GM18907 (cell line): ENCODE measurements around the gene BCAP29.
"Not testable (repeated sequence)": the region's sequence is repeated elsewhere in the genome, so short reads cannot be mapped to it uniquely, and the experiment has no call there.

Source experiments
- ATAC-seq: cut with Tn5 transposase; IDR thresholded peaks from one replicate; pipeline ENCODE4 v1.9.1; 2021; ENCODE audit warnings: mild to moderate bottlenecking, moderate library complexity; ENCODE audit not compliant: unreplicated experiment

BCAP29 gene

DNA sequence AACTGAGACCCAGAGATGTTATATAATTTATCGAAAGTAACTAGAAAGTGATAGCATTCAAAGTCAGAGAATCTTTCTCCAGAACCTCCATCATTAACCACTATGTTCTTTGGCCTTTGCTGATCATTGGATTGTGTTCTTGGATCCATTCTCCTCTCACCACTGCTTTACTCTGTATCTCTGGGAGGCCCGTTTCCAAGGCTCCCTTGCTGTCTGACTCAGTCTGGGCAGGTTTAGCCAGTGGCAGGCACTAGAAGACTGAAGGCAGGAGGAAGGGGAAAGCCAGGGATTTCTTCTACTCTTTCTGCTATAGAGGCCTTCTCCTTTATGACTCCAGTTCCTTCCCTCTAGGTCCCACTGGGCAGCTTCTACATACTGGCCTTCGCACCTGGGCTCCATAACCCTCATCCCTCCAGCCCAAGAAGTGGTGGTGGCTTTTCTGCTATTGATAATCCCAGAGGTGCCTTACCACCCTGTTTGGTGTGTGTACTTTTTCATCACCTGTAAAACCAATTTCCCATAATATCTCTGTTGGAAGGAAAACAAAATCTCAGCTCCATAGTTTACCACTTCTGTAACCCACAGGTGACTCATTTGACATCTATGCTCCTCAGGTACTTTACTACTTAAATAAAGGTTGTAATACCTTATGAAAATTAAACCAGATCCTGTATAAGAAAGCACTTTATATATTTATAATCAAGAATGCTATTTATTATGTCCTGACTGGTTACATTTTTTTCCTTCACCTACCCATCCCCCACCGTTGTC is 36.0 kb downstream of the BCAP29 start:
- ATAC-seq, result no peak

GRCh38 chr7:107622429-107622828 is 42.4 kb downstream of the BCAP29 start:
- ATAC-seq, result no peak

- ATAC-seq, result no peak
Observed at GRCh38 chr7:107622894-107623293, 42.8 kb downstream of the BCAP29 start.

GRCh38 chr7:107627002-107627401 is 47.0 kb downstream of the BCAP29 start:
- no peak for ATAC-seq

DNA sequence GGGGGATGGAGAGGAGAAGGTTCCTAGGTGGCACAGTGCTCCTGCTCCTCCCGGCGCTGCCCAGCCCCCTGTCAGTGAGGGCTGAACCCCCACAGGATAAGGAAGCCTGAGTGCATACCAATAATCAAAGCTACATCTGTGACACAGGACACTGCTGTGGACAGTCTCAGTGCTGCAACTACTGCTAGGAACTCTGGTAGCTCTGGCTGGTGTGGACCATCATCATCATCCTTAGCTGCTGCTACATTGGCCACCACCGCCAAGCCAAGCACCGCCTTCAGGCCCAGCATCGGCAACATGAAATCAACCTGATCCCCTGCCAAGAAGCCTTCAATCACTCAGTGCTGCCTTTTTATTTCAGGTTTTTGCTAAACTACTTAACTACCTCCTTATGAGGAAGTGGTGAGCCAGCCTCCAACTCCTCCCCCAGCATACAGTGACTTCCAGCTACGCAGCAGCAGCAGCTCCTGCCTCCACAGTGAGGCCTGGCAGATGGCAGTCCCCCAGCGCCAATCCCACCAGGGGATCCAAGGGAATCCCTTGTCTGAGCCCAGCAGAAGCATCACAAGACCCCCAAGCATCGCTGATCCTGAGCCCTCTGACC is 48.5 kb downstream of the BCAP29 start:
- ATAC-seq, result no peak

GRCh38 chr7:107630342-107630741 is 50.3 kb downstream of the BCAP29 start:
- no peak for ATAC-seq

- no peak for ATAC-seq
Observed at GRCh38 chr7:107631588-107632491, 51.8 kb downstream of the BCAP29 start.

DNA sequence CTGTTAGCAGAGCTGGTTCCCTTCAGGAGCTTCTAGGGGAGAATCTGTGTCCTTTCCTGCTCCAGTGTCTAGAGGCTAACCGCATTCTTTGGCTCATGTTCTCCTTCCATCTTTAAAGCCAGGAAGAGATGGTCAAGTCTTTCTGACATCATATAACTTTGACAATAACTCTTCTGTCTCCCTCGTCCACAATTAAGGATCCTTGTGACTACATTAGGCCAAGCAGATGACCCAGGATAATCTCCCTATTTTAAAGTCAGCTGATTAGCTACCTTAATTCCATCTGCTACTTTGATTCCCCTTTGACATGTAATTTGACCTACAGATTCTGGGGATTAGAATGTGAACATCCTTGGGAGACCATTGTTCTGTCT is 52.4 kb downstream of the BCAP29 start:
- ATAC-seq, result no peak

DNA sequence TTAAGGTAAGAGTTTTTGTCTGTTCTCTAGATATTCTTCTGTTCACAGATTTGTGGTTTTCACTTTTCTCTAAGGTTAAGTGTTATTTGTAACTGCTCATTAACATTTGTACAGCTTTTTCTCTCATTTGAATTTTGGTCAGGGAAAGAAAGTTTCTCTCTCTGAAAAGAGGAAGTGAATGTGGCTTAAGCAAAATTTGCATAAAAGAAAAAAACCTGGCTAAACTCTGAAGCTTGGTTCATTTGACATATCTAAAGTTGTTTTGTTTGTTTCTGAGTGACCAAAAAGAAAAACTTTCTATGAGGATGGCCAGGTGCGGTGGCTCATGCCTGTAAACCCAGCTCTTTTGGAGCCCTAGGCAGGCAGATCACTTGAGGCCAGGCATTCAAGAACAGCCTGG is 58.5 kb downstream of the BCAP29 start:
- ATAC-seq, result peak; percentile 94

DNA sequence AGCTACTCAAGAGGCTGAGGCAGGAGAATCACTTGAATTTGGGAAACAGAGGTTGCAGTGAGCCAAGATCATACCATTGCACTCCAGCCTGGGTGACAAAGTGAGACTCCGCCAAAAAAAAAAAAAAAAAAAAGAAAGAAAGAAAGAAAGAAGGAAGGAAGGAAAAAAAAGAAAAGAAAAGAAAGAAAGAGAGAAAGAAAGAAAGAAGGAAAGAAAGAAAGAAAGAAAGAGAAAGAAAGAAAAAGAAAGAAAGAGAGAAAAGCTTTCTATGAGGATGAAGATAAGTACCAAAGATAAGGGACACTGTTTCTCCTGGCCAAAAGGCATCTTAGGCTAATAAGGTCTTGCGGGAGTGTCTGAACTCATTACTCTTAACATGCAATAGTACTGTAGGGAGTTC is 59.0 kb downstream of the BCAP29 start:
- not testable (repeated sequence) for ATAC-seq

DNA sequence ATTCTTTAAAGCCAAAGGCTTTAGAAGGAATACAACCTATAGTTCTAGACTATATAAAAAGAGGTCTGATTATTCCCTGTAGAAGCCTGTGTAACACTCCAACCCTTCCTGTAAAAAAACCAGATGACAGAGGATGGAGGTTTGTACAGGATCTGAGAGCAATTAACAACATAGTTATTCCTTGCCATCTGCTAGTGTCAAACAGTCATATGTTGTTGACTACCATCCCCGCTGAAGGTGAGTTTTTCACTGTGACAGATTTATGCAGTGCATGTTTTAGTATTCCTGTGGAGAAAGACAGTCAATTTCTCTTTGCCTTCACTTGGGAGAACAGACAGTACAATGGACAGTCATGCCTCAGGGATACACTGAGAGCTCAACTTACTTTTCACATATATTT is 61.6 kb downstream of the BCAP29 start:
- ATAC-seq, result no peak

GRCh38 chr7:107642501-107642900 is 62.5 kb downstream of the BCAP29 start:
- ATAC-seq, result no peak

GRCh38 chr7:107643407-107643806 is 63.4 kb downstream of the BCAP29 start:
- no peak for ATAC-seq

DNA sequence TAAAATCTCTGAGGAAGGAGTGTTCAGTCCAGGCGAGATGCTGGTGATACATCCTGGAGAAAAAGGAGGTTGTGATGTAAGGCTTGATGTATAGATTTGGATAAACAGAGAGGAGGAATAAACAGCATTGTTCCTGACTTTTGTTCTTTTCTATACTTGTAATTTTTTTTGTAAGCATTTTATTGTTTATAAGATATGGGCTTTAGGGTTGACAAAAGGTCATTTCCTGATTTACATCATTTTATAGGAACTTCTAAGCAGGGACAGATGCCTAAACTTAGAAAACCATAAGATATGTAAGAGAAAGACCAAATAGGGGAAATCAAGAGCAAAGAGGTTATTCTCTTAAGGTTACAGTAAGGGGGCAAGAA is 63.9 kb downstream of the BCAP29 start:
- no peak for ATAC-seq

DNA sequence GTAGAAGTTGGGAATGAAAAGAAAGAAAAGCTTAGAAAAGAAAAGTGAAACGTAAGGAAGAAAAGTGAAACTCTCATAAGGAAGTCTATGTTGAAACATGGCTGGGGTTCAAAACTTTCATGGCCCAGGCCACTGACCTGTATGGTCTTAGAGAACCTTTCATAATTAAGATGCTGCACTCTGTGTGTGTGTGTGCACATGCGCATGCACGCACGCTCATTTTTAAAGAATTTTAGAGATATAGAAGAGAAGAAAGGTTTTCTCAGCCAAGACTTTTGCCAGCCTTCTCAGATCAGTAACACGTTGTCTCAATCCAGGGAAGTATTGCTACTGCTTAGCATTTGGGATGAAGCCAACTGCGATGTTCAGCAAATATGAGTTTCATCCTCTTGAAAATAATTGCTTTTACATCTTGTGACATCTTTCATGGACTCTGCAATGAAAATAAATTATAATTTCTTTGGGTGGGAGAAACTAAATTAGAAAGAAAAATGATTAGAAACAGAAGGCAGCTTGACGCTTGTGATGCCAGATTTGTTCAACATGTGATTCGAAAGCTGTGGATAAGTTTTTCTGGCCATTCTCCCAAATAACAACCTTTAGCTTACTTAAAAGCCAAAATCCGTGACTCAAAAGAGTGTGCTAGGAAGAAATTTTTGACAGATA is 64.4 kb downstream of the BCAP29 start:
- ATAC-seq, result no peak

GRCh38 chr7:107652642-107653041 is 72.6 kb downstream of the BCAP29 start:
- no peak for ATAC-seq

DNA sequence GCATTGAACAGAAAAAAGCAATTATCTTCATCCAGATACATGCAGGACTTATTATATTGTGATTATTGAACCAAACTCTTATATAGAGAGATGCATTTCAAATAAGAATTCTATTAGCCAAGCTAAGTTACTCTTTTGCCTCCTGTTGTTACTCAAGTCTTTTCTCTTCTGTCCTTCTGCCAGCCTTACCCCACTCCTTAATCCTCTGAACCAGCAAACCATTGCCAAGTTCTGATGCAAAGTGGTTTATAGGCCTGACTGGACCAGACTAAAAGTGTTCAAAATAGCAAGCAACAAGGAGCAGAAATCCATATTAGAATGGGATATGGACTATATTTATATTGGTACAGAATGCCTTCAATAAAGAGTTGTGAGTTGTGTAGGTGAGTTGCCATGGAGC is 78.4 kb downstream of the BCAP29 start:
- ATAC-seq, result no peak

GRCh38 chr7:107659666-107660065 is 79.6 kb downstream of the BCAP29 start:
- no peak for ATAC-seq

DNA sequence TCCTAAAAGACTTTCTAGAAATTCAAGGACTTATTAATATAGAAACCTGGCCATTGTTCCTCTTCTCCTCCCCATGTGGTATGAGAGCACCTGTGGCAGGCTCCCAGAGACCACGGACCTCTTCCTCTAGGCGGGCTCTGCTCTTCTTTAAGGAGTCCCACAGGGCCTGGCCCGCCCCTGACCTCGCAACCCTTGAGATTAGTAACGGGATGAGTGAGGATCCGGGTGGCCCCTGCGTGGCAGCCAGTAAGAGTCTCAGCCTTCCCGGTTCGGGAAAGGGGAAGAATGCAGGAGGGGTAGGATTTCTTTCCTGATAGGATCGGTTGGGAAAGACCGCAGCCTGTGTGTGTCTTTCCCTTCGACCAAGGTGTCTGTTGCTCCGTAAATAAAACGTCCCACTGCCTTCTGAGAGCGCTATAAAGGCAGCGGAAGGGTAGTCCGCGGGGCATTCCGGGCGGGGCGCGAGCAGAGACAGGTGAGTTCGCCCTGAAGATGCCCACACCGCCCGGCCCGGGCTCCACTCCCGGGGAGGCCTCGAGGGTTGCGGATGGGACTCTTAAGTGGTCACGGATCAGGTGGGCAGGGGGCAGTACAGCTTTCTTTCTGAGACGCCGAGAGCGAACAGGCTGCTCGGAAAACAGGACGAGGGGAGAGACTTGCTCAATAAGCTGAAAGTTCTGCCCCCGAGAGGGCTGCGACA is 80.5 kb downstream of the BCAP29 start, which contains the start of gene SLC26A4:
SLC26A4 (plus strand) TSS at position 448 of the 700 bp plus-strand sequence. CDS start 814 bp downstream, outside the sequence.
- ATAC-seq, result peak; percentile 44

- ATAC-seq, result peak; percentile 64
Observed at GRCh38 chr7:107661081-107661864, 81.2 kb downstream of the BCAP29 start.
